HG03108 (cell line): Measurements from ENCODE around the gene GJB4.
"Not testable (repeated sequence)": the region's sequence is repeated elsewhere in the genome, so short reads cannot be mapped to it uniquely, and the experiment has no call there.

Source experiments
- ATAC-seq: cut with Tn5 transposase; IDR thresholded peaks from one replicate; pipeline ENCODE4 v1.9.1; 2021; ENCODE audit warnings: moderate library complexity; ENCODE audit not compliant: unreplicated experiment

The GJB4 gene

DNA sequence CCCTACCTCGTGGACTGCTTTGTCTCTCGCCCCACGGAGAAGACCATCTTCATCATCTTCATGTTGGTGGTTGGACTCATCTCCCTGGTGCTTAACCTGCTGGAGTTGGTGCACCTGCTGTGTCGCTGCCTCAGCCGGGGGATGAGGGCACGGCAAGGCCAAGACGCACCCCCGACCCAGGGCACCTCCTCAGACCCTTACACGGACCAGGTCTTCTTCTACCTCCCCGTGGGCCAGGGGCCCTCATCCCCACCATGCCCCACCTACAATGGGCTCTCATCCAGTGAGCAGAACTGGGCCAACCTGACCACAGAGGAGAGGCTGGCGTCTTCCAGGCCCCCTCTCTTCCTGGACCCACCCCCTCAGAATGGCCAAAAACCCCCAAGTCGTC lies 35.2 kb downstream of the GJB4 start:
- no peak for ATAC-seq

- ATAC-seq = no peak
These were observed 36.4 kb downstream of the GJB4 start for GRCh38 chr1:34795916-34796315.

- ATAC-seq = peak; percentile 66
These were observed 37.5 kb downstream of the GJB4 start for GRCh38 chr1:34796990-34797389.

GRCh38 chr1:34800214-34800613 lies 40.7 kb downstream of the GJB4 start:
- ATAC-seq = no peak

- ATAC-seq = no peak
These were observed 44.2 kb downstream of the GJB4 start for GRCh38 chr1:34803770-34804169.

GRCh38 chr1:34806396-34806795 lies 46.9 kb downstream of the GJB4 start:
- no peak for ATAC-seq

DNA sequence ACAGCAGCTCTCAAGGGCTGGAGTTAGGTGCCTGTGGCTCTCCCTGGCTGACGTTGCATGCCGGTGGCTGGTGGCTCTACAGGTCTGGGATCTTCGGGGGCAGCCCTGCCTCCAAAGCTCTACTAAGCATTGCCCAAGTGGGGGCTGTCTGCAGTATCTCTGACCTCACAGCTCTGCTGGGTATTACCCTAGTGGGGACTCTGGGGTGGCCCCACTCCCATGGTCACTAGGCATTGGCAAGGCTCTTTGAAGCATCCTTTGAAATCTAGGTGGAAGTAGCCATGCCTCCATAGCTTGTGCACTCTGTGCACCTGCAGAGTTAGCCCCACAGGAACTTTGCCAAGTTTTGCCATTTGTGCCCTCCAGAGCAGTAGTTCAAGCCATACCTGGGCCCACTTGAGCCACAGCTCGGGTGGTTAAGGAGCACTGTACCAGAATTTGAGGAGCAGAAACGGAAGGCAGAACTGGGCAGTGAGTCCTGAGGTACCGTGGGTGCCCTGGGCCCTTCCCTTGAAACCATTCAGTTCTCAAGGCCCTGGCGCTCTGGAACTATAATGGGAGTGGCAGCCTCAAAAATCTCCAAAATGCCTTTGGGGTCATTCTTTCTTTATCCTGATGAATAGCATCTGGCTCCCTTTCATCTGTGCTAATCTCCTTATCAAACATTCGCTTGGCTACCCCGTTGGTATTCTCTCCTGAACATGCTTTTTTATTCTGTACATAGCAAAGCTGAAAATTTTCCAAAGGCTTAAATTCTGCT lies 48.7 kb downstream of the GJB4 start:
- no peak for ATAC-seq

- not testable (repeated sequence) for ATAC-seq
These were observed 51.2 kb downstream of the GJB4 start for GRCh38 chr1:34810781-34811180.
